ENCODE data around the gene MINDY2. TPM values are rescaled to one million over a fixed set of nuclear protein-coding genes. Genes with fewer than 3 reads are reported as not detected.

MINDY2 gene
- 3.3 to 5.1 TPM (median 4.2 TPM) in 5 replicates for total RNA-seq (2022; extraction: Qiagen RNA extraction; ENCODE audit: low read depth)

GRCh38 chr15:58770857-58771620 is at the start of gene MINDY2:
TSS of gene MINDY2 (plus strand) at chr15:58771302. CDS start at chr15:58771396, 94 bp downstream.

GRCh38 chr15:58749532-58750337 is 21.4 kb upstream of the MINDY2 start, which contains the start of gene ADAM10:
TSS of gene ADAM10 (minus strand) at chr15:58749707. CDS start at chr15:58749534, 173 bp downstream.

Other genes with a start within 250 kb of the MINDY2 start
- 90.0 to 144 TPM (median 120 TPM) in 5 replicates for gene ADAM10, start 21.6 kb upstream of the MINDY2 start, total RNA-seq (2022; extraction: Qiagen RNA extraction; ENCODE audit: low read depth)
- gene SLTM, start 162.4 kb downstream of the MINDY2 start, total RNA-seq (2022; extraction: Qiagen RNA extraction; ENCODE audit: low read depth), result 77.4 to 97.7 TPM (median 82.0 TPM) in 5 replicates
- gene RNF111, start 216.4 kb downstream of the MINDY2 start, total RNA-seq (2022; extraction: Qiagen RNA extraction; ENCODE audit: low read depth), result 21.4 to 29.8 TPM (median 24.1 TPM) in 5 replicates

Data from A549 treated with CpdA at 1 μM for 4 hours (cell line).